Keratinocyte (primary cell): ENCODE results near the gene AP2A1.

Experiments used
- EZH2 ChIP-seq: IDR thresholded peaks from one replicate; pipeline ENCODE4 v1.6.1; 2012; ENCODE audit warnings: inconsistent platforms, mild to moderate bottlenecking, low read length, moderate library complexity
- TF ChIP-seq, protein P1 (sequence below), 3 experiments: IDR thresholded peaks in 1 of 3; conservative IDR thresholded peaks in 1 of 3; optimal IDR thresholded peaks in 1 of 3; 2 replicates in 2 of 3; 3 replicates in 1 of 3; pipeline versions ENCODE3 to v1.5.1; 2011; ENCODE audit warnings: low read length in 3 of 3, mild to moderate bottlenecking in 3 of 3, moderate library complexity in 2 of 3, control low read depth in 1 of 3, inconsistent platforms in 1 of 3; ENCODE audit not compliant: insufficient read depth in 2 of 3; ENCODE audit errors: extremely low read depth in 1 of 3

DNA sequence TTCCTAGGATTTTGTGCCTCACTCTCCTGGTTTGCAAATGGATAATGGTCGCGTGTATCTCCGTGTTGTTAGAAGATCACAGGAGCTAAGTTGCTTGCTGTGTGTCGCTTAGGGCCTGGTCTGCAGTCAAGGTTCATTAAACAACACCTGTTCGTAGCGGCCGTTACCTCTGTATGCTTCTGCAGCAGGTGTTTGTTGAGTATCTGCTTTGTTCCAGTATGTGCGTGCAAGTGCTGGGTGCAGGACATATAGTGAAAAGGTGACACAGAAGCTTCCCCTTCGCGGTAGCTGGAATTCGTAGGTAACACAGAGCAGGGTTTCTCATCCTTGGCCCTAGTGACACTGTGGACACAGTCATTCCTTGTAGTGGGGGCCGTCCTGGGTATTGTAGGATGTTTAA is 56.7 kb downstream of the AP2A1 start:
- TF ChIP-seq, protein P1, sequence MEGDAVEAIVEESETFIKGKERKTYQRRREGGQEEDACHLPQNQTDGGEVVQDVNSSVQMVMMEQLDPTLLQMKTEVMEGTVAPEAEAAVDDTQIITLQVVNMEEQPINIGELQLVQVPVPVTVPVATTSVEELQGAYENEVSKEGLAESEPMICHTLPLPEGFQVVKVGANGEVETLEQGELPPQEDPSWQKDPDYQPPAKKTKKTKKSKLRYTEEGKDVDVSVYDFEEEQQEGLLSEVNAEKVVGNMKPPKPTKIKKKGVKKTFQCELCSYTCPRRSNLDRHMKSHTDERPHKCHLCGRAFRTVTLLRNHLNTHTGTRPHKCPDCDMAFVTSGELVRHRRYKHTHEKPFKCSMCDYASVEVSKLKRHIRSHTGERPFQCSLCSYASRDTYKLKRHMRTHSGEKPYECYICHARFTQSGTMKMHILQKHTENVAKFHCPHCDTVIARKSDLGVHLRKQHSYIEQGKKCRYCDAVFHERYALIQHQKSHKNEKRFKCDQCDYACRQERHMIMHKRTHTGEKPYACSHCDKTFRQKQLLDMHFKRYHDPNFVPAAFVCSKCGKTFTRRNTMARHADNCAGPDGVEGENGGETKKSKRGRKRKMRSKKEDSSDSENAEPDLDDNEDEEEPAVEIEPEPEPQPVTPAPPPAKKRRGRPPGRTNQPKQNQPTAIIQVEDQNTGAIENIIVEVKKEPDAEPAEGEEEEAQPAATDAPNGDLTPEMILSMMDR (optimal IDR thresholded peaks at IDR 0.05 in 1 of 3, IDR thresholded peaks at IDR 0.05 in 1 of 3, conservative IDR thresholded peaks at IDR 0.05 in 1 of 3; ENCODE audit: extremely low read depth in 1 of 3, insufficient read depth in 2 of 3, low read length in 3 of 3), result no peak
- no peak for TF ChIP-seq EZH2
